NCI-H2107 treated with DMSO at 0.1 percent for 48 hours (cell line): Measurements from ENCODE around the gene LRP5.
"Not testable (repeated sequence)": the region's sequence is repeated elsewhere in the genome, so short reads cannot be mapped to it uniquely, and the experiment has no call there.

ENCODE experiments used
- DNase-seq: peaks from one replicate; lab custom pipeline; 2025; ENCODE audit not compliant: unreplicated experiment; lab: John Stamatoyannopoulos, UW

The LRP5 gene

GRCh38 chr11:68282141-68282860 lies 30.1 kb upstream of the LRP5 start:
- no peak for DNase-seq

GRCh38 chr11:68282861-68283230 lies 29.5 kb upstream of the LRP5 start:
- DNase-seq: no peak

GRCh38 chr11:68284588-68284987 lies 27.8 kb upstream of the LRP5 start:
- not testable (repeated sequence) for DNase-seq

- DNase-seq: no peak
Measured at GRCh38 chr11:68287419-68287818, 25.0 kb upstream of the LRP5 start.

GRCh38 chr11:68289456-68289855 lies 22.9 kb upstream of the LRP5 start:
- DNase-seq: no peak

GRCh38 chr11:68293708-68294107 lies 18.7 kb upstream of the LRP5 start:
- no peak for DNase-seq

GRCh38 chr11:68295271-68295670 lies 17.1 kb upstream of the LRP5 start:
- DNase-seq: no peak

GRCh38 chr11:68295940-68296339 lies 16.5 kb upstream of the LRP5 start:
- DNase-seq: no peak

- no peak for DNase-seq
Measured at GRCh38 chr11:68296344-68297051, 15.9 kb upstream of the LRP5 start.

GRCh38 chr11:68297052-68297378 lies 15.4 kb upstream of the LRP5 start:
- no peak for DNase-seq

- DNase-seq: no peak
Measured at GRCh38 chr11:68297494-68297811, 14.9 kb upstream of the LRP5 start.

- DNase-seq: no peak
Measured at GRCh38 chr11:68297812-68298658, 14.4 kb upstream of the LRP5 start.

- DNase-seq: no peak
Measured at GRCh38 chr11:68298659-68299516, 13.5 kb upstream of the LRP5 start.

GRCh38 chr11:68299517-68299879 lies 12.9 kb upstream of the LRP5 start:
- DNase-seq: not testable (repeated sequence)

GRCh38 chr11:68300076-68300830 lies 12.1 kb upstream of the LRP5 start:
- no peak for DNase-seq

- no peak for DNase-seq
Measured at GRCh38 chr11:68302256-68302655, 10.1 kb upstream of the LRP5 start.

GRCh38 chr11:68302670-68303069 lies 9.7 kb upstream of the LRP5 start:
- no peak for DNase-seq

GRCh38 chr11:68303083-68303482 lies 9.3 kb upstream of the LRP5 start:
- no peak for DNase-seq

GRCh38 chr11:68303982-68304780 lies 8.2 kb upstream of the LRP5 start:
- no peak for DNase-seq

GRCh38 chr11:68306636-68307035 lies 5.8 kb upstream of the LRP5 start:
- no peak for DNase-seq
